Islet of Langerhans (tissue), 1 donor: ENCODE data around the gene SPTSSA.
"Not testable (repeated sequence)": the region's sequence is repeated elsewhere in the genome, so short reads cannot be mapped to it uniquely, and the experiment has no call there.

Source experiments
- FAIRE-seq: peaks from one replicate; lab custom pipeline; 2011; peaks lifted over from hg19 to GRCh38; lab: Jason Lieb, UNC

SPTSSA gene

GRCh38 chr14:34426313-34427295 lies 35.4 kb downstream of the SPTSSA start:
- FAIRE-seq = no peak

DNA sequence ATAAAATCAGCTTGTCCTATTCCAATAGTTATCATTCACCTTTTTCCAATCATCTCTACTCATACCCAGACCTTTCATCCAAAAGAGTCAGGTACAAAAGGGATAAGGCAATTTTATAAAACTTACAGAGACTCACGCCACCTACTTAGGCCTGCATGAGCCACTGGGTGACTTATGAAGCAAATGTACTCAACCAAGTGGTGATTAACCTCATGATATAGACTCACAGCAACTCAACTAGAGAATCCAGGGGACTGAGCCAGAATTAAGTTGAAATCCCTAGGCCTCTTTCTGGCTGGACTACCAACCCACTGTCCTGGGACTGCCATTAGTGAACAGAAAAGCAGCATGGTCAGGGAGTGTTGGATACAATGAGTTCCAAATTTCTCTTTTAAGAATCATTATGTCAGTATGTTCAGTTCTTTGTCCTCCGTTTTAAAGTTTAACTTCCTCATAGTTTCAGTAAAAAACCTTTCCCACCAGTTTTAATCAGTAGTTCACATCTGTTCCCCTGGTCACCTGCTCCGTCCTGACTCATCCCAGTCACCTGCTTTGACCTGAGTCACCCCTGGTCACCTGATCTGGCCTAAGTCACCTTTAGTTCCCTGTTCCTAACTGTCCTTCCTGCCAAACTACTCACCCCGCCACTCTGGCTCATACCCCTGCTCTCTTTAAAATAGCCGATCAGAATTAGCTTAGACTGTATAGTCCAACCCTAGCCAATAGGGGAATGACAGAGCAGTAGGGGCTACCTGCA lies 36.8 kb downstream of the SPTSSA start:
- FAIRE-seq = no peak

- FAIRE-seq = no peak
Measured at GRCh38 chr14:34424488-34424887, 37.6 kb downstream of the SPTSSA start.

- FAIRE-seq = no peak
Measured at GRCh38 chr14:34423445-34423844, 38.6 kb downstream of the SPTSSA start.

DNA sequence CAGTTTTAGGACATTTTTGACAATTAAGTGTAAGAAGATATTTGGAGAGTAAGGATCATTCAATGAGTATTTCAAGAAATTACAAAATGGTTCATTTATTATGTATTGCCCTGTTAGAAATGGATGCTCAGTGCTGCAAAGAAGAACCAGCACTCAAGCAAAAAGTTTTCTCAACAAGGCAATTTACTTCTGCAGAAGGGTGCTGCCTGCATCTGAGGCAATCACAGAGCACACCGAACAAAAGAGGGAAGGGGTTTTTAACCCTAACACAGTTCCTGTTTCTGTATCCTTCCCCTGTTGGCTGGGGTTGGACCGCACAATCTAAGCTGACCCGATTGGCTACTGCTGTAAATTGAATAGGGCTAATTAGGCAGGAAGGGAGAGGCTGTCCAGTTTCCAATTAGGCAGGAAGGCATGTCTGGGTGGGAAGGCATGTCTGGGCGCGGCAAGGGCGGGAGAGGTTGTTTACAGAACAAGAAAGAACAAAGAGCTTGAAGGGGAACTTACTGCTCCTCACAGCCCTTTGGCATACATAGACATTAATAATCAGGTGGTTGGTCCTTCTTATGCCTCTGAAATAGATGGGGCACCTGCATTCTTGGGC lies 41.4 kb downstream of the SPTSSA start:
- no peak for FAIRE-seq

DNA sequence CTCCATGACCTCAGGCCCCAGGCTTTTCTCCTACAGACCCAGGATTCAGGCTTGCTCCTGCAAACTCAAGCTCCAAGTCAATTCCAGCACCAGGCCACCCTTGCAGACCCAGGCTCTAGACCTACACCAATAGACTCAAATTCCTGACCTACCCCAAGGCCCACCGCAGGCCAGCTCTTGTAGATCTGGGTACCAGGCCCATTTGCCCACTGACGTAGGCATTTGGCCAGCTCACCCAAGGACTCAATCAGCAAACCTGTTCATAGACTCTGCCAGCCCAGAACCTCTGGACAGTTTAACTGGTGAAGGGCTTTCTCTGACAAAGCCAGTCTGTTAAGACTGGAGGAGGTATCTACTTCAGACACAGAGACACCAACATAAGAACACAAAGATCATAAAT lies 52.3 kb downstream of the SPTSSA start:
- no peak for FAIRE-seq

GRCh38 chr14:34407951-34408350 lies 54.1 kb downstream of the SPTSSA start:
- FAIRE-seq = no peak

- no peak for FAIRE-seq
Measured at GRCh38 chr14:34404416-34404815, 57.6 kb downstream of the SPTSSA start.

DNA sequence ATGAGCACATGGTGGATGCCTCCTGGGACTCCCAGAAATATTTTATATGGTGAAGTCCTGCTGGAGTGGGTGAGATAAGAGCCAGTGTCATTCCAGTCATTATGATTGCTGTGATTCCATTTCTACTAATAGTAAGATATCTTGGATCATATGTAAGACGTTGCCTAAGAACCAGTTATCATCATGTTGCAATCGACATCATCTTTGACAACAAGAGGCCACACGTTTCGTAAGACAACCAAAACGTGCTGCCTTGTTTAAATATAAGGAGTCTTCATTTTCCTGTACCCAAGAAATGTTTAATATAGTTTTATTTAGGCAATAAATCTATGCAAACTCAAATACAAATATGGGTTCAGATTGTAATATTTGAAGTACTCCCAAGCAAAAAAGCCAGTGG lies 58.4 kb downstream of the SPTSSA start:
- no peak for FAIRE-seq

DNA sequence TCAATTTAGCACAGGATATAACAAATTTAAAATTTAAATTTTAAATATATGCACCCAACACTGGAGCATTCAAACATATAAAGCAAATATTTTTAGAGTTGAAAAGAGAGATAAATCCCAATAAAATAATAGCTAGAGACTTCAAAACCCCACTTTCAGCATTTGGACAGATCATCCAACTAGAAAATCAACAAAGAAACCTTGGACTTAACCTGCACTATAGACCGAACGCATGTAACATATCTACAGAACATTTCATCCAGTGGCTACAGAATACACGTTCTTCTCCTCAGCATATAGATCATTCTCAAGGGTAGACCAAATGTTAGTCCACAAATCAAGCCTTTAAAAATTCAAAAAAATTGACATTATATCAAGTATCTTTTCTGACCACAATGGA lies 64.0 kb downstream of the SPTSSA start:
- no peak for FAIRE-seq

DNA sequence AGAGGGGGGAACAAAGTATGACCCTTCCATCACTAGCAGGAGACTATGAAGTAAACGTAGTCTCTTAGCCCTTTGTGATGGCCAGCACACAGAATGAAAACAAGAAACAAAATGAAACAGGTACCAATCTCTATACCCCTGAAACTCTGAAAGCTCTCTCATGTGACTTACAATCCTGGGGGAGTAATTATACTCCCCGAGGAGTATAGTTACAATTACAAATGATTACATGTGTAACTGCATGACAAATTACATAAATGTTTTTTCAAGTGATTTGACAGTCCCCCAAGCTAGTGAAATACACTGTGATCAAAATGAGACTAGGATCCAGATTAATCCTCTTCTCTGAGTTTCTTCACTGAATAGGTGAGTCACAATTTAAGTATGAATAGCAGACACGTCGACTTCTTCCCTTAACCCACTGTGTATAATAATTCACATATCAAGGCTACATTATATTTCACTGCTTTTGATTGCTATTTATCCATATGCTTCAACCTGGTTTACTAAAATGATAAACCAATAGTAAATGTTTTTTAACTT lies 74.0 kb downstream of the SPTSSA start:
- no peak for FAIRE-seq

GRCh38 chr14:34386865-34387485 lies 75.1 kb downstream of the SPTSSA start:
- FAIRE-seq = no peak

GRCh38 chr14:34385881-34386280 lies 76.2 kb downstream of the SPTSSA start:
- not testable (repeated sequence) for FAIRE-seq

GRCh38 chr14:34383839-34384238 lies 78.2 kb downstream of the SPTSSA start:
- FAIRE-seq = no peak
